Measurements from ENCODE around the gene BUD31.

The BUD31 gene

GRCh38 chr7:99433158-99433557, 24.4 kb downstream of the BUD31 start:
- TF ChIP-seq OSR1 (CRISPR knock-in tag; IDR thresholded peaks at IDR 0.05), result no peak
- no peak for TF ChIP-seq ZNF70 (CRISPR knock-in tag; IDR thresholded peaks at IDR 0.05)
- TF ChIP-seq ZFP3 (CRISPR knock-in tag; IDR thresholded peaks at IDR 0.05), result no peak
- TF ChIP-seq TCF4 (CRISPR knock-in tag; IDR thresholded peaks at IDR 0.05; ENCODE audit: borderline replicate concordance), result no peak
- no peak for TF ChIP-seq TOX (CRISPR knock-in tag; IDR thresholded peaks at IDR 0.05; ENCODE audit: borderline replicate concordance)
- TF ChIP-seq ESRRG (CRISPR knock-in tag; IDR thresholded peaks at IDR 0.05), result no peak
- no peak for TF ChIP-seq ZFP30 (CRISPR knock-in tag; IDR thresholded peaks at IDR 0.05)
- TF ChIP-seq, protein P1, sequence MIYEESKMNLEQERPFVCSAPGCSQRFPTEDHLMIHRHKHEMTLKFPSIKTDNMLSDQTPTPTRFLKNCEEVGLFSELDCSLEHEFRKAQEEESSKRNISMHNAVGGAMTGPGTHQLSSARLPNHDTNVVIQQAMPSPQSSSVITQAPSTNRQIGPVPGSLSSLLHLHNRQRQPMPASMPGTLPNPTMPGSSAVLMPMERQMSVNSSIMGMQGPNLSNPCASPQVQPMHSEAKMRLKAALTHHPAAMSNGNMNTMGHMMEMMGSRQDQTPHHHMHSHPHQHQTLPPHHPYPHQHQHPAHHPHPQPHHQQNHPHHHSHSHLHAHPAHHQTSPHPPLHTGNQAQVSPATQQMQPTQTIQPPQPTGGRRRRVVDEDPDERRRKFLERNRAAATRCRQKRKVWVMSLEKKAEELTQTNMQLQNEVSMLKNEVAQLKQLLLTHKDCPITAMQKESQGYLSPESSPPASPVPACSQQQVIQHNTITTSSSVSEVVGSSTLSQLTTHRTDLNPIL (CRISPR knock-in tag; IDR thresholded peaks at IDR 0.05; ENCODE audit: low read depth), result no peak
- TF ChIP-seq, protein P2, sequence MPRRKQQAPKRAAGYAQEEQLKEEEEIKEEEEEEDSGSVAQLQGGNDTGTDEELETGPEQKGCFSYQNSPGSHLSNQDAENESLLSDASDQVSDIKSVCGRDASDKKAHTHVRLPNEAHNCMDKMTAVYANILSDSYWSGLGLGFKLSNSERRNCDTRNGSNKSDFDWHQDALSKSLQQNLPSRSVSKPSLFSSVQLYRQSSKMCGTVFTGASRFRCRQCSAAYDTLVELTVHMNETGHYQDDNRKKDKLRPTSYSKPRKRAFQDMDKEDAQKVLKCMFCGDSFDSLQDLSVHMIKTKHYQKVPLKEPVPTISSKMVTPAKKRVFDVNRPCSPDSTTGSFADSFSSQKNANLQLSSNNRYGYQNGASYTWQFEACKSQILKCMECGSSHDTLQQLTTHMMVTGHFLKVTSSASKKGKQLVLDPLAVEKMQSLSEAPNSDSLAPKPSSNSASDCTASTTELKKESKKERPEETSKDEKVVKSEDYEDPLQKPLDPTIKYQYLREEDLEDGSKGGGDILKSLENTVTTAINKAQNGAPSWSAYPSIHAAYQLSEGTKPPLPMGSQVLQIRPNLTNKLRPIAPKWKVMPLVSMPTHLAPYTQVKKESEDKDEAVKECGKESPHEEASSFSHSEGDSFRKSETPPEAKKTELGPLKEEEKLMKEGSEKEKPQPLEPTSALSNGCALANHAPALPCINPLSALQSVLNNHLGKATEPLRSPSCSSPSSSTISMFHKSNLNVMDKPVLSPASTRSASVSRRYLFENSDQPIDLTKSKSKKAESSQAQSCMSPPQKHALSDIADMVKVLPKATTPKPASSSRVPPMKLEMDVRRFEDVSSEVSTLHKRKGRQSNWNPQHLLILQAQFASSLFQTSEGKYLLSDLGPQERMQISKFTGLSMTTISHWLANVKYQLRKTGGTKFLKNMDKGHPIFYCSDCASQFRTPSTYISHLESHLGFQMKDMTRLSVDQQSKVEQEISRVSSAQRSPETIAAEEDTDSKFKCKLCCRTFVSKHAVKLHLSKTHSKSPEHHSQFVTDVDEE (CRISPR knock-in tag; IDR thresholded peaks at IDR 0.05), result no peak
- no peak for ATAC-seq

DNA sequence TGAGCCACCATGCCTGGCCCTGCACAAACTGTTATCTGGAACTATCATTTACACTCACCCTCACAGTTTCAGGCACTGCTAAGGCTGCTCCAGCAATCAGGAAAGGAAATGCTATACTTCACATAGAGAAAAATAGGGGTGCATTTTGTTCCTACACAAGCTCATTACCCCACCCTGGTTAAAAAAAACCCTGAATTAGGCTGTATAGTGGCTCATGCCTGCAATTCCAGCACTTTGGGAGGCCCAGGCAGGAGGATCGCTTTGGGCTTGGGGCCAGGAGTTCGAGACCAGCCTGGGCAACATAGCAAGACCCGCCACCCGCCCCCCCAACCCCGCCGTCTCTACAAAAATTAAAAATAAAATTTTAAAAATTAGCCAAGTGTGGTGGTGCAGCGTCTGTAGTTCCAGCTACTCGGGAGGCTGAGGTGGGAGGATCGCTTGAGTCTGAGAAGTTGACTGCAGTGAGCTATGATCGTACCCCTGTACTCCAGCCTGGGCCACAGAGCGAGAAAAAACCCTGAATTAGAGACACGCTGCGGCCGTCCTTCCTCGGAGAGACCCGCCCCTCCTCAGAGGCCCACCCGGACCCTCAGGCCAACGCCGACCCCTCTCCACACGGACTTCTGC, 29.3 kb downstream of the BUD31 start:
- ATAC-seq, result peak; percentile 41
- TF ChIP-seq ZNF8 (CRISPR knock-in tag; IDR thresholded peaks at IDR 0.05) (no peak), BACH2 (CRISPR knock-in tag; IDR thresholded peaks at IDR 0.05; ENCODE audit: borderline replicate concordance) (no peak), ZNF70 (CRISPR knock-in tag; IDR thresholded peaks at IDR 0.05) (no peak), POU6F1 (CRISPR knock-in tag; IDR thresholded peaks at IDR 0.05; ENCODE audit: borderline replicate concordance, low read depth) (no peak), OSR1 (CRISPR knock-in tag; IDR thresholded peaks at IDR 0.05) (no peak), ZNF565 (CRISPR knock-in tag; conservative IDR thresholded peaks at IDR 0.05; ENCODE audit: low read depth) (no peak), ISL1 (CRISPR knock-in tag; IDR thresholded peaks at IDR 0.05) (no peak)
- TF ChIP-seq, protein P1 (CRISPR knock-in tag; IDR thresholded peaks at IDR 0.05; ENCODE audit: low read depth), result no peak
- TF ChIP-seq, protein P2 (CRISPR knock-in tag; IDR thresholded peaks at IDR 0.05), result no peak

- TF ChIP-seq TCF4 (CRISPR knock-in tag; IDR thresholded peaks at IDR 0.05; ENCODE audit: borderline replicate concordance) (no peak), RARB (CRISPR knock-in tag; IDR thresholded peaks at IDR 0.05) (no peak), ZFP30 (CRISPR knock-in tag; IDR thresholded peaks at IDR 0.05) (no peak), SNAI2 (CRISPR knock-in tag; IDR thresholded peaks at IDR 0.05) (no peak), CSDC2 (CRISPR knock-in tag; IDR thresholded peaks at IDR 0.05) (no peak), ZNF70 (CRISPR knock-in tag; IDR thresholded peaks at IDR 0.05) (no peak), TOX (CRISPR knock-in tag; IDR thresholded peaks at IDR 0.05; ENCODE audit: borderline replicate concordance) (no peak), ZNF565 (CRISPR knock-in tag; conservative IDR thresholded peaks at IDR 0.05; ENCODE audit: low read depth) (no peak), BACH2 (CRISPR knock-in tag; IDR thresholded peaks at IDR 0.05; ENCODE audit: borderline replicate concordance) (no peak), ZNF8 (CRISPR knock-in tag; IDR thresholded peaks at IDR 0.05) (no peak)
- TF ChIP-seq, protein P2 (CRISPR knock-in tag; IDR thresholded peaks at IDR 0.05), result no peak
- ATAC-seq, result peak; percentile 96
Observed at GRCh38 chr7:99438573-99439480, 30.1 kb downstream of the BUD31 start, which contains the start of the genes CPSF4 and PTCD1. TSS of gene CPSF4 (plus strand) at chr7:99438943. CDS start at chr7:99439083, 140 bp downstream. TSS of gene PTCD1 (minus strand) at chr7:99438798. CDS start at chr7:99435242, 3,556 bp downstream.

All from SK-N-SH treated with all-trans-retinoic acid at 6 μM for 48 hours (cell line).